GM18507 (cell line): ENCODE results near the gene GLRX3.
"Not testable (repeated sequence)": the region's sequence is repeated elsewhere in the genome, so short reads cannot be mapped to it uniquely, and the experiment has no call there.

Source experiments
- DNase-seq: peaks from one replicate; pipeline ENCODE4 v3.0.0; 2011; ENCODE audit warnings: low read depth; ENCODE audit not compliant: insufficient read length; ENCODE audit errors: extremely low spot score
- FAIRE-seq: peaks from 2 replicates; lab custom pipeline; 2011; peaks lifted over from hg19 to GRCh38; lab: Jason Lieb, UNC

The GLRX3 gene

DNA sequence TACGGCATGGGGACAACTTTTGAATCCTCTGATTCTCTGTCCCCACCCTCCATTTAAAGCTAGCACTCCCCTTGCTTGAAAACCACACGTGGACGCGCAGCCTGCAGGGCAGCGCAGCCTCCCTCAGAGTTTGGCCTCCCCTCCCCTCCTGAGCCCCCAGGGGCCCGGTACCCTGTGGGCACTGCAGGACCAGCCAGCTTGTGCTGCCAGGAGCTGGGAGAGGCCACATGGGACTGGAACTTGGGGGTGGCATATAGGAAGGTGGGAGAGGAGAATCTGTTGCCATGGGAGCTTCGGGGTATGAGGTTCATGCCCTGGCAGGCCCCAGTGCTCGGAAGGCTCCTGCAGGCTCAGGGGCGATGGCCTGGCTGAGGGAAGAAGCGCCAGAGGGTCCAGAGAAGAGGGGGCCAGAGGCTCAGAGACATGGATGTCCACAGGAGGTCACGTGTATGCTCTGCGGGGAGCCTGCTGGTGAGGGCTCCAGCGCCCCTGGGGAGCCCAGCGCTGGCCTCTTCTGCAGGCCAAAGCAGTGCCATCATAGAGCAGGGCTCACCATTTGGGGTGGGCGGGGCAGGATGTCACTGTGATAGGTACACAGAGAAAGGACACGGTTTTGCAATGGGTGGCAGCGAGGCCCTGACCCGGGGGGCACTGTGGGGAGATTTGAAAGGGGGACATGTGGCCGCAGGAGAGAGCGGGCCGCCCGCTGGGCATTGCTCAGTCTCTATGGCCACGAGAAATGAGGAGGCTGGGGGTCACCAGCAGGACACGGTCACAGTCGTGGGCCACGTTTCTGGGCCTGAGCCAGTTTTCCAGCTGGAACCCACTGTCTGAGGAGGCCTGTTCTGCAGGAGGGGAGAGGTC lies 64.2 kb downstream of the GLRX3 start:
- DNase-seq: no peak
- FAIRE-seq: no peak

DNA sequence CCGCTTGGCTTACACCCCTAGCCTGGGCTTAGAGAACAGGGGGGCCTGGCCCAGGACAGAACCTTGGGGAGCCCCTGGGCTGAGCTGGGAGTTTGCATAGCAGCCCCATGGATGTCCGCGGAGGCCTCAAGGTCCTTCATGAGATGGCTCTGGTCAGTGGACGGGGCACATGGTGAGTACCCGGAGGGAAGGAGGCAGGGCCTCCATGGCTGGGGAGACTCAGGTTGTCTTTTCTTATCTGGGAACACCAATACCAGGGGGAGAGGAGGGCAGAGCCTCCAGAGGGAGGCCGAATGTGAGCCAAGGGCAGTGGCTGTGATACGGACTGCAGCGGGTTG lies 64.8 kb downstream of the GLRX3 start:
- no peak for DNase-seq
- FAIRE-seq: no peak

DNA sequence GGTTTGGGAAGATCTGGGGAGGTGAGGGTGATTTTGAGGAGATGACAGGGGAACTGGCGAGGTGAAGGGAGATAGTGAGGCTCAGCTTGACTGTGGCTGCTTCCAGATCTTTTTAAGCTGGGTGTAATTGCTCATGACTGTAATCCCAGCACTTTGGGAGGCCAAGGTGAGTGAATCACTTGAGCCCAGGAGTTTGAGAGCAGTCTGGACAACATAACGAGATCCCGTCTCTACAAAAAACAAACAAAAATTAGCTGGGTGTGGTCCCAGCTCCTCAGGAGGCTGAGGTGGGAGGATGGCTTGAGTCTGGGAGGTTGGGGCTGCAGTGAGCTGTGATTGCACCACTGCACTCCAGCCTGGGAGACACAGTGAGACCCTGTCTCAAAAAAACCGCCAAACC lies 66.0 kb downstream of the GLRX3 start:
- DNase-seq, FAIRE-seq: not testable (repeated sequence)

DNA sequence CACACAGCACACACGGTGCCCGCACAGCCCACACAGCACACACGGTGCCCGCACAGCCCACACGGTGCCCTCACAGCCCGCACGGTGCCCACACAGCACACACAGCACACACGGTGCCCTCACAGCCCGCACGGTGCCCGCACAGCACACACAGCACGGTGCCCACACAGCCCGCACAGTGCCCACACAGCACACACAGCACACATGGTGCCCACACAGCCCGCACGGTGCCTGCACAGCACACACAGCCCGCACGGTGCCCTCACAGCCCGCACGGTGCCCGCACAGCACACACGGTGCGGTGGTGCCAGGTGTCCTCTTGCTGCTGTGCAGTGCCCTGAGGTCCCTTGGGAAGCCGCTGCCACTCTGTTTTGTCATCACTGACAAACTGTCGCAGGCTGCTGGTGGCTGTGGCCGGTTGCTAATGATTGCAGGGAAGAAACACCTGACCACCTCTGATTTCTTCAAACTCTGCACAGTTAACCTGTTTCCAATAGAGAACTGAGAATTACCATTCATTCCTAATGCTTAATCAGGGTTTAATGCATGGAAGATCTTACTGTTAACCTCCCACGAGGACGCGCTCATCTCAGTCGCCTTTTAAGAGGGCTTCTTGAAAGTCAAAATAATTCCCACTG lies 66.9 kb downstream of the GLRX3 start:
- no peak for FAIRE-seq

DNA sequence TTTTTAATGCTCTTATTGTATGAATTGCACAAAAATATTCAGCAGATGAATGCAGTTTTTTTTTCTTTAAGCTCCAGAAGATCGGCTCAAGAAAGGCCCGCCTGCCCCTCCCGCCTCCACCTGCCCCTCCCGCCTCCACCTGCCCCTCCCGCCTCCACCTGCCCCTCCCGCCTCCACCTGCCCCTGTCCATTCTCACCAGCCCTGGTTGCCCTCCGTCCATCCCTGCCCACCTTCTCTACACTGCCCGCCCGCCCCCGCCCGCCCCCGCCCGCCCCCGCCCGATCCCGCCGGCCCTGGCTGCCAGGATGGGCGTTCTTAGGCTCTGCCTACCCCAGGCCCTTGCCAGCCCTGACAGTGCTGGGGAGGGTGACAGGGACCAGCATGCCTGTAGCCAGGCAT lies 67.4 kb downstream of the GLRX3 start:
- no peak for FAIRE-seq
- no peak for DNase-seq

More for the DNA sequence above, 66.9 kb downstream of the GLRX3 start:
- DNase-seq: no peak

DNA sequence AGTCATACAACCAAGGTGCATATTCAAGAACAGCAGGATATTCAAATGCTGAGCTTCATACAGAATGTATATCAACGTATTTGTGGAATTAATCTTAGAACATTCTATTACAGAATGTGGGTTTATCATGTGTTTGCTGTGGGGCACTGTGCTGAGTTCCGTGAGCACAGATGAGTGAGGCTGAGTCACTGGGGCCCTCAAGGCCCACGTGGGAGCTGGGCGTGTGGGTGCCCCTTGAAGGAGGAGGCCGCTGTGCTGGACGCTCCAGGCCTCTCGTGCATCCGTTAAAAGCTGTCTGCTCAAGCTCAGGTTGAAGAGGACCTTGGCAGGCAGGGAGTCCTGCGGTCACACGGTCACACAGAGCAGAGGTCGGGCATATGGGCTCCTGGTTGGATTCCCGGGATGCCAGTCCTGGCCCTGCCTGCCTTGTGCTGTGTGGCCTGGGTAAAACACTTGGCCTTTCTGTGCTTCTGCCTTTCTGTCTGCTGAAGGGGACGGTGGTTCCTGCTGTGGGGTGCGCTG lies 70.1 kb downstream of the GLRX3 start:
- FAIRE-seq (no peak), DNase-seq (no peak)

DNA sequence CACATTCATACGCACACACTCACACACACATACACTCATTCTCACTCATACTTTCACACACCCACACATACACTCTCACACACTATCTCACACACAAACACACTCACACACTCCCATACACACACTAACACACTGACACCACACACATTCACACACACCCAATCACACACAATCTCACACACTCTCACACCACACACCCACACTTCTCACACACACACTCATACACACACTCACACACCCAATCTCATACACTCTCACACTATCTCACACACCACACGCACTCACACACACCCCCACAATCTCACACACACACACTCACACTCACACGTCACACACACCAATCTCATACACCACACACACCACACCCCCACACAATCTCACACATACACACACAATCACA lies 71.0 kb downstream of the GLRX3 start:
- no peak for FAIRE-seq
- DNase-seq: no peak

DNA sequence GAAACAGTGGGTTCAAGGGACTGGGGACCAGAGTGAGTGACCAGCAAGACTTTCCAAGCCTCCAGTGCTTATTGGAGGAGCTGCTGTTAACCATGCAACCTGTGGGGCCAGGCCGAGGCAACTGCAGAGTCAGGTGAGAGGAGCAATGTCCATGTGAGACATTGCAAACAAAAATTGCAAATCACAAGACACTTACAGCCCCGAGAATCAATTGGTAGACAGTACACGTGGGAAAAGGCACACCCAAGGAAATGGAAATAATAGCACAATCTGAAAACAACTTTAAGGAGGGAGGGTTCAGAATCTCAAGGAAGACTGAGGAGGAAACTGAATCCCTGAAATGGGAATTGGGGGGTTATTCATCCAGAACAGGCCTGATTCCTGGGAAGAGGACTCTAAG lies 72.6 kb downstream of the GLRX3 start:
- FAIRE-seq (no peak), DNase-seq (no peak)

DNA sequence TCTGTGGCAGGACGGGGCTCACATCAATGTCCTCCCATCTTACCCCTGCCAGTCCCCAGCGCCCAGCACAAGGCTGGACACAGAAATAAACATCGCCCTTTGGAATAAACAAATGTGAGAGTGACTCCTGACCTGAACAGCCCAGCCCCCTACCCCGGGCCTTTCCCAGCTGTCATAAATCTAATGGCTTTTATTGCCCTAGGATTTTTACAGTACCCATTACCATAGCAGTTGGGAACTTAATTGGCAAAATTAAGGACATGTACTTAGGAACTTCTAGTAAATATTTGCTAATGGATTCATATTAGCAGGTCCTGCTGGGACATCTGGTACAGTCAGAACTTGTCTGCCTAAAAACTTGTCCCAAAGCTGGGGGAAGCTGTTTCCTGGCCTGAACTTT lies 76.6 kb downstream of the GLRX3 start:
- FAIRE-seq: no peak
- DNase-seq: no peak

DNA sequence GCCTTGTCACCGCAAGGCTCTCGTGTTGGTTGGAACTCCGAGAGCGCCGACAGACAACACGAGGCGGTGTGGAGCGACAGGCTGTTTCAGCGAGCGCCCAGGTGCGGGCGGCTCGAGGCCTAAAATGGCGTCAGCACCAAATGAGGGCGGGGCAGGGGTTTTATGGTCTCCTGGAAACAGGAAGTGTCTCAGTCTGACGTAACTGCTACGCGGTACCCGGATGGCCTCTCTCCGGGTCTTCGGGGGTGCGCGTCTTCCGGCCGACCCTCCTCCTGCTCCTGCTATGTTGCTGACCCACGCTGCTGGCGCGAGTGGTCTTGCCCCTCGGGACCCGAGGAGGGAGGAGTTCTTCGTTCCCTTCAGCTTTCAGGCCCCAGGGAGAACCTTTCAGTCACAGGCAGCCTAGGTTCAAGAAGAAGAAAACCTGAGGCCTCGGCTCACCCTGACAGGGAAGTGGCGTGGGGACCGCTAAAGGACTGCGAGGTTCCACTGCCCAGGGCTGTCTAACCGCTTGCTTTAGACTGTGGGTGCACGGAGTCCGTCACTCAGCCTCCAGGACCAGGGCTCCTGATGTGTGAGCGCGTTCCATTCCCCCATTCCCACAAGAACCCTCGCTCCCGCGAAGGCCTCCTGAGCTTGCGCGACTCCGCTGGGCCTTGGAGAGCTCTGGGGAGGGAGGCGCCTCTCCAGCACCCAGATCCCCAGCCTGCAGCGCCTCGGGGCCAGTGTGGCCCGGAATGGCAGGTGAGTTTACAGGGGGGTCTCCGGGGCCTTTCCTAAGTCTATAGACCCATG lies 77.3 kb downstream of the GLRX3 start:
- no peak for DNase-seq
- no peak for FAIRE-seq

DNA sequence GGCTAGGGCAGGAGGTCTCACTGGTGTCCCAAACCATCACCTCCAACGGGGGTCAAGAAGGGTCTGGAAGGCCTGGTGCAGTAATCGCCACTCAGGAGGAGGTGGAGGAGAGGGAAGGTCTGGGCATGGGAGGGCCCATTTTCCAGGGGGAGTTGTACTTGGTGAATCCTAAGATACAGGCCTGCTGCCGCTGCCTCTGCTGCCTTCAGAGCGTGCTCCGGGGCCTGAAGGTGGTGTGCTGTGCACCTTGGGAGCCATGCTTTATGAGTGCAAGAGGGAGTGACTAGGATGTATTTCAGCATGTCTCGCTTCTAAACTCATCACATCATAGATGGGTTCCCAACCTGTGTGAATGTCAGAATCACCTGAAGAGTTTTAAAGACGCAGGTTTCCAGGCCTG lies 78.2 kb downstream of the GLRX3 start:
- DNase-seq (no peak), FAIRE-seq (no peak)

DNA sequence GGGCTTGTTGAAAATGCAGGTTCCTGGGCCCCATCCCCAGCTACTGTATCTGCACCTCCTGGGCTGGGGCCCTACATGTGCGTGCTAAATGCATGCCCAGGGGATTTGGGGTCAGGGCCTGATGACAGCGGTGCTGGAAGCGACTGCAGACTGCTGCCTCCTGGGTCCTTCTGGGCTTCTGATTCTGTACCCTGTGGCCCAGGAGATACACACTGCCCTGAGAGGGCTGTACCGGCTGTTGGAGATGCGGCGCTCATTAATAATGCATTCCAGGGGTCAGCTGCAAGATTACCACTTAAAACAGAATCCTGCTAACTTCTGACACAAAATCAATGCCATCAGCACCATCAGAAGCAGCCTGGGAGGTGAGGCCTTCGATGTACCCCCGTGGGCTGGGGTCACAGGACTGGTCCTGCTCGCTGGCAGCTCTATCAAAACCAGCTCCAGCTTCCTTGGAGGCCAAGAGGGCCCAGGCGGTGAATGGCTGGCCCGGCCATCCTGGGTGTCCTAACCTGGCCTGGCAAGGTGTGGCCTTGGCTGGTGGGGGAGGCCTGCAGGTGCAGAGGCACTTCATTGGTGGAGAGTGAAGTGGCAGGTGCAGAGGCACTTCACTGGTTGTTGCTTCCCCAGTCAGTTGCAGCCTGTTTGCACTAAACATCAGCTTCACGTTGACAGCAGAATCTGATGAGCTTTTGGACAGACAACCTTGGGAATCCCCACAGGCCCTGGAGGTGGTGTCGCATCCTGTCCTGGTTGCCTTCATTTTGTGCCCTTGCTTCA lies 79.2 kb downstream of the GLRX3 start:
- FAIRE-seq: no peak
- no peak for DNase-seq

DNA sequence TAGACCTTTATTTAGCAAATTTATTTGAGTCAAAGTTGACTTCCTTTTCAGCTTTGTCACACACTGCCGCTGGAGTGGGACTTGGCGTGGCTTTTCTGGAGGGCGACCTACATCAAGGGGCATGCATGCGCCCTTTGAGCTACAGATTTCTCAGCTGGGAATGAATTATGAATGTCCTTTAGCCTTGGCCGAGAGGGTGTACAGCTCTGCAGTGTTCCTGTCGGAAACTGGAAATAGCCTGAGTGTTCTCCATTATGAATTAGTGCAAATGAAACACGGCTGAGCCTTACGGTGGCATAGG lies 79.7 kb downstream of the GLRX3 start:
- FAIRE-seq: no peak
- DNase-seq: no peak

DNA sequence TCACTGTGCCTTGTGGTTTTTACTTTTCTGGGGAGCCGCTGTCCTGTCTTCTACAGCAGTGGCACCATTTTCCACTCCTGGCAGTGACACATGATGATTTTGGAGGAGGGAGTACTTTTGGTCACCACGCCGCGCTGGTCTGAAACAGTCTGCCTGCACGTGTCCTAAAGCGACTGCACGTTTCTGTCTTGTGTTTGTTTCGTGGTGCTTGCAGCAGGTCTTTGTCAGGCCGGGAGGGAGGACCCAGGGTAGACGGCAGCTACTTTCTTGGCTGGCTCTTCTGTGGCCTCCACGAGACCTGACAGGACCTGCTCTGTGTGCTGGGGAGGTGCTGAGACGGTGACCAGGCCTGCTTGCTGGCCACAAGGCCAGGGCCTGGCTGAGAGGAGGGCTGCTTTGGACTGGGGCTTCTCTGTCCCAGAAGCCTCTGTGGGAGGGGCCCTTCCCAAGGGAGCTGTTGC lies 82.0 kb downstream of the GLRX3 start:
- DNase-seq (no peak), FAIRE-seq (no peak)

DNA sequence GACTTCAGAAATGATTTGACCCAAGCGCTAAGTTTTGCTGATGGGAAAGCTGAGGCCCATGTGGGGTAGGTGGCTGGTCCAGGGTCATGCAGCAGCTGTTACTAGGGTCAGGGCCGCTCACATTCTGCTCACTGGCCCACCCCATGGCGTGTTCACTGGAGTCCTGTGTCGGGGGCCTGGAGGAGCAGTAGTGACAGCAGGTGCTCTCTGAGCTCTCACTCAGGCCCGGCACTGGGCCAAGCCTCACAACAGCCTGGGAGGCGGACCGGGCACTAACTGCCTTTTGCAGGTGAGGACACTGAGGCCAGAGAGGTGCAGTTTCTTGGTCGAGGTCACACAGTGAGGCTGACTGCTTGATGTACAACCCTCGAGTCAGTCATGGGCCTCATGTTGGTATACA lies 82.7 kb downstream of the GLRX3 start:
- no peak for FAIRE-seq

DNA sequence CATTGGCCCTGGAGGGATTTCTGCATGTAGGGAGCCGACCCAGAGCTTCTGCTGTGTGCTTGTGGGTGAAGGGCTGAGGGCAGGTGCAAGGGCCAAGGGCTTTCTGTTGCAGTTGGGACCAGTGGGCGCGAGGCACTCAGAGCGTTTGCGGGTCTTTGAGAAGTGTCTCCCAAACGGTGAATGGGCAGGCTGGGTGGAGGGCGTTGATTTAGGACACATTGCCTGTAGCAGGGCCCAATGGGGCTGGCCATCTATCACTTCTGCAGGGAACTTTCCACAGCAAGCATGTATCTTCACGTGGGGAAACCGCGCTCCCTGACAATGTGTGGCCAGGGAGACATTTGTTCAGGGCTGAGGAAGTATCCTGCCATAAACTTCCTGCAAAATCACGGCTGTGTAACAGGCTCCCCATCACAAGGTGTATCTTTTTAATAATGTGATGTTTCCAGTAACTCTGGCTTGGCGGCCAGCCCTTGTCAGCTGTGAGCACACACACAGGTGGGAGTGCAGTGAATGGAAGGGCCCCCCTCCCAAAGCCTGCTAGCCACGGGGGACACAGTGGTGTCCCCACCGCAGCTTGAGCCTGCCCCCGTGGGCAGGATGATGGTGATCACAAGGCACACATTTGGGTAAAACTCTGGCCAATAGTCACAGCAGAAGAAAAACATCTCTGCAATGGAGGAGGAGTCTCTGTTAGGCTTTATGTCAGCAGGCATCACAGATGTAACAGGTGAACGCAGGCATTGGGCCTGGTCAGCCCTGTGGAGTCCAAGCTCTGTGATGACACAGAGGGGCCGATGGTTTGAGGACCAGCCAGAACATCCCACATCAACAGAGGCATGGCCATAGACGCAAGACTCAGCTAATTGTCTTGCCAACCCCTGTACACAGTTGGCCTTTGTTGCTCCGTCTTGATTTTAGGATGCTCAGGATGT lies 84.3 kb downstream of the GLRX3 start:
- FAIRE-seq (no peak), DNase-seq (no peak)

More for the DNA sequence above, 82.7 kb downstream of the GLRX3 start:
- no peak for DNase-seq

DNA sequence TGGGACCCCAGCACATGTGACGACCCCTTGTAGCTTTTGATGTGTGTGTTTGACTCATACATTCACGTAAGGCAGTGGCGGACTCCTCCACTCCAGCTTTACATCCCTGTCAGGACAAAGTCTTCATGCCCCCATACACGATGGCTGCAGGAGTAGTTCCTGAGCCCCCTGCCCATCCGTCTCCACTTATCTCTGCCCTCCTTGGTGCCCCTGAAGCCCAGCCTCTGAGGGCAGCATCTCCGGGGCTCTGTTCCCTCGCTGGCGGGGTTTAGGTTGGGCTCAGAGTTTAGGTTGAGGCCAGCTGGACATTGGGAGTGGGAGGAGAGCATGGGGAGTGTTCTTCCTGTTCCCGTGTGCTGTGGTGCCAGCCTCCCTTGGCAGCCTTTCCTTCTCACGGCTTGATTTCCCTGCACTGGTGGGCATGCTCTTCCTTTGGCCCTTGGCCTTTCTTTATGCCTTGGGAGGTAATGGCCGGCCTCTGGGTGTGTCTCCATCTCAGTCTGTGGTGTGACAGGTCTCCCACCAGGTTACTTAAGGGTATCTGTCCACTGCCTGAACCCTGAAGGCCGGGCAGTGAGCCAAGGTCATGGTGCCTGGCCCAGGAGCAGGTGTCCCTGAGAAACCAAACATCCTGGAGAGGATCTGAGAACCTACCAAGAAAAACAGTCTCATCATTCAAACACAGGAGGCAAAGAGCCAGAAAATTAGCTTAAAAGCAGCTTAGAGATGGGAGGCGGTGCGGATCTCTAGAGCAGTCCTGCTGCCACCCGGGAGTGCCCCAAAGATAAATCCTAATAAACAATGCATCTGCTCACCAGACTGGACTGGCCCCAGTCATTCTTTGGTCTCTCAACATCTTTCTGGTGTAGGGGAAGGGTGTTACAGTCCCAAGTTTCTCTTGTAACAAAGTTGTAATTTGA lies 85.5 kb downstream of the GLRX3 start:
- FAIRE-seq (no peak), DNase-seq (no peak)

DNA sequence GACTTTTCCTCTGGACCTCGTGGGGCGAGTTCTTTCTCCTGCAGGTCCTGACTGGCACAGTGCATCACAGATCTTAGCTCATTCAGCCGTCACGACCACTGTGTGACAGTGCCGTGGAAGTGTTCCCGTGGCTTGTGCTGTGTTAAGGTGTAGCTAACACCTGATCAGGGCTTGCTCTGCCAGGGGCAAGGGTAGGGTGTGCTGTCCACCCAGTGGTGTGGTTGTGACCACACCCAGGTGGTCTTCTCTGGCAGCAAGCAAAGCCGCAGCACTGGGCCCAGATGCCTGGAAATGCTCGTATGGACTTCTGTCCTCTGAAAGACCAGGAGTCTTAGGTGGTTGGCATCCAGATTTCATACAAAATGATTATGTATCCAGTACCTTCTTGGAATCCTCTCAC lies 86.2 kb downstream of the GLRX3 start:
- DNase-seq: no peak

More for the DNA sequence above, 86.2 kb downstream of the GLRX3 start:
- FAIRE-seq: no peak
